ENCODE measurements around the gene IQGAP2.

The IQGAP2 gene

DNA sequence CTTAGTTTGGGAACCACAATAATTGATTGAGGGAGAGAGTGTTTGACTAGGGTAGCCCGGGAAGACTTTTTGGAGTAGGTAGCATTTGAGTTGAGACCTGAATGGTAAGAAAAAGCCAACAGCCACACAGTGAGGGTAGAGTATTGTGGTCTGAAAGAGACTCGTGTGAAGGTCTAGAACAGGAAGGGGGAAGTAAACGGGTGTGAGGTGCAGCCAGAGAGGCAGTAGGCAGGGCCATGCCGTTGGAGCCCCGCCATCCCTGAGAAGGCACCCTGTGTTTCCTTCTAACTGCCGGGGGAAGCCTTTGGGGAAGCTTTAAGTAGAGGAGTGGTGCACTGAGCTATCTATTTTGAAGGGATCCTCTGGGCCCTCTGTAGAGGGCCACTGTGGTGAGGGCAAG is 223.7 kb downstream of the IQGAP2 start:
- no peaks in the 10 kb centered on the region for H3K4me1 ChIP-seq (ENCODE audit: control insufficient read depth in 2 of 2, insufficient read depth in 2 of 2, low read length in 2 of 2)
- H3K27ac ChIP-seq (ENCODE audit: low read depth in 2 of 2, low read length in 2 of 2), result no peak overlapping the region
- no peak overlapping the region for H3K9ac ChIP-seq (ENCODE audit: low read depth in 1 of 2, low read length in 2 of 2)
- no peak overlapping the region for H3K4me3 ChIP-seq (ENCODE audit: low read length in 2 of 2)
- H3K27me3 ChIP-seq (ENCODE audit: control insufficient read depth in 2 of 2, insufficient read depth in 2 of 2, low read length in 2 of 2), result no peaks in the 10 kb centered on the region
- H3K9me3 ChIP-seq (ENCODE audit: control insufficient read depth in 2 of 2, low read length in 2 of 2), result no peaks in the 10 kb centered on the region
- peaks cover 0 to 2% of the 10 kb centered on the region in 2 donors for H3K36me3 ChIP-seq (ENCODE audit: control insufficient read depth in 2 of 2, insufficient read depth in 2 of 2, low read length in 2 of 2)

DNA sequence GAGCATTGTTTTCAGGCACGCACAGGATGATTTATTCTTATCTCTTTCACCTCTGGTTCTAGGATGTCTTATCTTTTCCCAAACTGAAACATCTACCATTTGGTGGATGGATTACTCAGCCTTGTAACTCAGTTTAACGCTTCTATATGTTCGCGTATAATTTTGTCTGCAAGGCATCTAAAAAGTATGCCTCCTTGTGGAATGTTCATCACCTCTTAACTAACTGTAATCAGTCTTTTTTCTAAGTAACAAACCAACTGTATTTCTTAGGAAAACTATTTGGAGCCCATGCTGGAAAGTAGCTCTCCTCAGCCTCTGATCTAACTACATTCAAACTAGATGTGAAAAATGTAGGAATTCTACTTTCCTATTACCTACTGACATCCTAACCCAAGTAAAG is 231.6 kb downstream of the IQGAP2 start:
- peaks cover 0 to 4% of the 10 kb centered on the region in 2 donors for H3K4me1 ChIP-seq (ENCODE audit: control insufficient read depth in 2 of 2, insufficient read depth in 2 of 2, low read length in 2 of 2)
- no peaks in the 10 kb centered on the region for H3K27me3 ChIP-seq (ENCODE audit: control insufficient read depth in 2 of 2, insufficient read depth in 2 of 2, low read length in 2 of 2)
- H3K36me3 ChIP-seq (ENCODE audit: control insufficient read depth in 2 of 2, insufficient read depth in 2 of 2, low read length in 2 of 2), result peaks cover 2 to 16% of the 10 kb centered on the region in 2 donors
- no peak overlapping the region for H3K27ac ChIP-seq (ENCODE audit: low read depth in 2 of 2, low read length in 2 of 2)
- no peaks in the 10 kb centered on the region for H3K9me3 ChIP-seq (ENCODE audit: control insufficient read depth in 2 of 2, low read length in 2 of 2)
- no peak overlapping the region for H3K9ac ChIP-seq (ENCODE audit: low read depth in 1 of 2, low read length in 2 of 2)
- H3K4me3 ChIP-seq (ENCODE audit: low read length in 2 of 2), result no peak overlapping the region

DNA sequence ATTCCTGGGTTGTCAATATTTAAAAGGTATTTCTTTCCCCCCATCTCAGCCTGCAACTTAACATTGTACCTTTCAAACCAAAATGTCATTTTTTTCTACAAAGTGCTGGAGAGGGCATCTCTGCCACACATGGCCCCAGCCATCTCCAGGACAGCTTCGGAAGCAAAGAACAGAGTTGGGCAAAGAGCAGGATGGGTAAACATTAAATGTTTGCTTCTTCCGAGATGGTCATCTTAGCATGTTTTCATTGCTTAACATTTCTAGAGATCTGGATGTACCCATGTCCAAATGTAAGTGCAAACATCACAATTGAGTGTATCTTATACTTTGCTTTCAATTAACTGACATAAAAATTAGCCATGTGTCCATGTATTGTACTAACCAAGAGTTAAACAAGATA is 234.4 kb downstream of the IQGAP2 start:
- Histone ChIP-seq H3K27ac (ENCODE audit: low read depth in 2 of 2, low read length in 2 of 2) (no peak overlapping the region), H3K9ac (ENCODE audit: low read depth in 1 of 2, low read length in 2 of 2) (no peak overlapping the region), H3K4me1 (ENCODE audit: control insufficient read depth in 2 of 2, insufficient read depth in 2 of 2, low read length in 2 of 2) (peaks cover 0 to 4% of the 10 kb centered on the region in 2 donors), H3K4me3 (ENCODE audit: low read length in 2 of 2) (no peak overlapping the region), H3K36me3 (ENCODE audit: control insufficient read depth in 2 of 2, insufficient read depth in 2 of 2, low read length in 2 of 2) (peaks cover 0 to 17% of the 10 kb centered on the region in 2 donors), H3K27me3 (ENCODE audit: control insufficient read depth in 2 of 2, insufficient read depth in 2 of 2, low read length in 2 of 2) (no peaks in the 10 kb centered on the region), H3K9me3 (ENCODE audit: control insufficient read depth in 2 of 2, low read length in 2 of 2) (no peaks in the 10 kb centered on the region)

GRCh38 chr5:76638479-76638878 is 235.4 kb downstream of the IQGAP2 start:
- H3K9me3 ChIP-seq (ENCODE audit: control insufficient read depth in 2 of 2, low read length in 2 of 2), result no peaks in the 10 kb centered on the region
- peaks cover 0 to 20% of the 10 kb centered on the region in 2 donors for H3K36me3 ChIP-seq (ENCODE audit: control insufficient read depth in 2 of 2, insufficient read depth in 2 of 2, low read length in 2 of 2)
- no peak overlapping the region for H3K27ac ChIP-seq (ENCODE audit: low read depth in 2 of 2, low read length in 2 of 2)
- peaks cover 0 to 4% of the 10 kb centered on the region in 2 donors for H3K4me1 ChIP-seq (ENCODE audit: control insufficient read depth in 2 of 2, insufficient read depth in 2 of 2, low read length in 2 of 2)
- H3K4me3 ChIP-seq (ENCODE audit: low read length in 2 of 2), result no peak overlapping the region
- H3K27me3 ChIP-seq (ENCODE audit: control insufficient read depth in 2 of 2, insufficient read depth in 2 of 2, low read length in 2 of 2), result no peaks in the 10 kb centered on the region
- H3K9ac ChIP-seq (ENCODE audit: low read depth in 1 of 2, low read length in 2 of 2), result no peak overlapping the region

GRCh38 chr5:76641514-76642120 is 238.5 kb downstream of the IQGAP2 start:
- H3K9me3 ChIP-seq (ENCODE audit: control insufficient read depth in 2 of 2, low read length in 2 of 2), result no peaks in the 10 kb centered on the region
- H3K9ac ChIP-seq (ENCODE audit: low read depth in 1 of 2, low read length in 2 of 2), result no peak overlapping the region
- H3K4me1 ChIP-seq (ENCODE audit: control insufficient read depth in 2 of 2, insufficient read depth in 2 of 2, low read length in 2 of 2), result peaks cover 0 to 4% of the 10 kb centered on the region in 2 donors
- no peaks in the 10 kb centered on the region for H3K27me3 ChIP-seq (ENCODE audit: control insufficient read depth in 2 of 2, insufficient read depth in 2 of 2, low read length in 2 of 2)
- no peak overlapping the region for H3K4me3 ChIP-seq (ENCODE audit: low read length in 2 of 2)
- peaks cover 3 to 20% of the 10 kb centered on the region in 2 donors for H3K36me3 ChIP-seq (ENCODE audit: control insufficient read depth in 2 of 2, insufficient read depth in 2 of 2, low read length in 2 of 2)
- H3K27ac ChIP-seq (ENCODE audit: low read depth in 2 of 2, low read length in 2 of 2), result no peak overlapping the region

DNA sequence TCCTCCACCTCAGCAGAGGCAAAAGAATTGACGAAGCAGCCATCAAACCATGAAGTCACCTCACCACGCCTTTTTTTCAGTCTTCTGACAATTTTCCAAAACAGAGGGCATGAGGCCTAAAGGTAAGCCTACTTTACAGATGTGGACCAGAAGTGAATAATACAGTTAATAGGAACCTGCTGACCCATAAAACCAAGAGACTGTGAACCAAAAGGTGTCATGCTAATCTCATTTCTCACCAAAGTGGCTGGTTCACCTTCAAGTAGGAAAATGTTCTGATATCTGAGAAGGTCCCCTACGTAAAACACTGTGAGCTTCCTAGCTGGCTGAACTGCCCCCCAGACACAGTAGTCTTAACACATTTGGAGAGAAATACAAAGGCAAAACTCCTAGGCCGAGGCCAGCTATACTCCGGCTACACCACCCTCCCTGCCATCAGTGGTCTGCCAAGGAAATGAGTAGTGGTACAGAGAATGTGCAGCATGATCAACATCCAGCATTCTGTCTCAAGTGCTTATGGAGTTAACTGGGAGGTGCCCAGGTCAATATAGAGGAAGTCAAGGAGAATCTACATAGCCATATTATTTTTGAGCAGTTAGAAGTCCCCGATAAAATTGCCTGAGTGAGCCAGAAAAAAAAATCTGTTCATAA is 239.4 kb downstream of the IQGAP2 start:
- Histone ChIP-seq H3K27me3 (ENCODE audit: control insufficient read depth in 2 of 2, insufficient read depth in 2 of 2, low read length in 2 of 2) (no peaks in the 10 kb centered on the region), H3K36me3 (ENCODE audit: control insufficient read depth in 2 of 2, insufficient read depth in 2 of 2, low read length in 2 of 2) (peaks cover 3 to 19% of the 10 kb centered on the region in 2 donors), H3K4me3 (ENCODE audit: low read length in 2 of 2) (no peak overlapping the region), H3K9ac (ENCODE audit: low read depth in 1 of 2, low read length in 2 of 2) (no peak overlapping the region), H3K4me1 (ENCODE audit: control insufficient read depth in 2 of 2, insufficient read depth in 2 of 2, low read length in 2 of 2) (peaks cover 0 to 4% of the 10 kb centered on the region in 2 donors), H3K9me3 (ENCODE audit: control insufficient read depth in 2 of 2, low read length in 2 of 2) (no peaks in the 10 kb centered on the region), H3K27ac (ENCODE audit: low read depth in 2 of 2, low read length in 2 of 2) (no peak overlapping the region)

GRCh38 chr5:76643371-76643770 is 240.3 kb downstream of the IQGAP2 start:
- Histone ChIP-seq H3K4me3 (ENCODE audit: low read length in 2 of 2) (no peak overlapping the region), H3K9me3 (ENCODE audit: control insufficient read depth in 2 of 2, low read length in 2 of 2) (no peaks in the 10 kb centered on the region), H3K36me3 (ENCODE audit: control insufficient read depth in 2 of 2, insufficient read depth in 2 of 2, low read length in 2 of 2) (peaks cover 3 to 19% of the 10 kb centered on the region in 2 donors), H3K9ac (ENCODE audit: low read depth in 1 of 2, low read length in 2 of 2) (no peak overlapping the region), H3K4me1 (ENCODE audit: control insufficient read depth in 2 of 2, insufficient read depth in 2 of 2, low read length in 2 of 2) (peaks cover 0 to 4% of the 10 kb centered on the region in 2 donors), H3K27me3 (ENCODE audit: control insufficient read depth in 2 of 2, insufficient read depth in 2 of 2, low read length in 2 of 2) (no peaks in the 10 kb centered on the region), H3K27ac (ENCODE audit: low read depth in 2 of 2, low read length in 2 of 2) (no peak overlapping the region)

GRCh38 chr5:76649140-76649539 is 246.1 kb downstream of the IQGAP2 start:
- Histone ChIP-seq H3K27ac (ENCODE audit: low read depth in 2 of 2, low read length in 2 of 2) (no peak overlapping the region), H3K9me3 (ENCODE audit: control insufficient read depth in 2 of 2, low read length in 2 of 2) (peaks cover 0 to 4% of the 10 kb centered on the region in 2 donors), H3K27me3 (ENCODE audit: control insufficient read depth in 2 of 2, insufficient read depth in 2 of 2, low read length in 2 of 2) (no peaks in the 10 kb centered on the region), H3K4me1 (ENCODE audit: control insufficient read depth in 2 of 2, insufficient read depth in 2 of 2, low read length in 2 of 2) (no peaks in the 10 kb centered on the region), H3K9ac (ENCODE audit: low read depth in 1 of 2, low read length in 2 of 2) (no peak overlapping the region), H3K4me3 (ENCODE audit: low read length in 2 of 2) (no peak overlapping the region), H3K36me3 (ENCODE audit: control insufficient read depth in 2 of 2, insufficient read depth in 2 of 2, low read length in 2 of 2) (peaks cover 3 to 17% of the 10 kb centered on the region in 2 donors)

DNA sequence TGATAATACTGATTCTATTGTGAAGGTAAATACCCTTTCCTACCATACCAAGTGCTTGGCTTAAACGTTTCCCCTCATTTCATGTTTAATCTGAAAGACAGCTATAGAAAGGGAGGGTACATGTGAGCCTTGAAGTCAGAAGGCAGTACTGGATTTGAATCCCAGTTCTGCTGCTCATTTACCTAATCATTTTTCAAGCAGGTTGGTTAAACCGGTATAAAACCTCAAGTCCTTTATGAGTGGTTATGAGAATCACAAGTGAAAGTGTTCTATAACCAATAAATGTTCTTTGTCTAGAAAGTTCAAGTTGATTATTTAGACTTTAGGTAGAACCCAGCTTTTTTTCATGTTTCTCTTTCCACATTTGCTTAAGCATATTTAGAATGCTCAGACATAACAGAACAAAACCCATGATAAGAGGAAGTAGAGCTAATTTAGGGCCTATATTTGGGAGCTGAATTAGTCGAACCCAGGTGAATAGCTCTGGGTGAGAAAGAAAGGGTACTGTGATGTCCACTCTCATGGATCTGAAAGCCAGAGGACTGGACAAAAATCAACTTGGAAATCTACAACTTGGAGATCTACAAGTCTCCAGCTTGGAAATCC is 249.8 kb downstream of the IQGAP2 start:
- Histone ChIP-seq H3K9ac (ENCODE audit: low read depth in 1 of 2, low read length in 2 of 2) (no peak overlapping the region), H3K4me3 (ENCODE audit: low read length in 2 of 2) (no peak overlapping the region), H3K36me3 (ENCODE audit: control insufficient read depth in 2 of 2, insufficient read depth in 2 of 2, low read length in 2 of 2) (peaks cover 1 to 13% of the 10 kb centered on the region in 2 donors), H3K27me3 (ENCODE audit: control insufficient read depth in 2 of 2, insufficient read depth in 2 of 2, low read length in 2 of 2) (no peaks in the 10 kb centered on the region), H3K27ac (ENCODE audit: low read depth in 2 of 2, low read length in 2 of 2) (no peak overlapping the region), H3K9me3 (ENCODE audit: control insufficient read depth in 2 of 2, low read length in 2 of 2) (peaks cover 0 to 4% of the 10 kb centered on the region in 2 donors), H3K4me1 (ENCODE audit: control insufficient read depth in 2 of 2, insufficient read depth in 2 of 2, low read length in 2 of 2) (no peaks in the 10 kb centered on the region)

DNA sequence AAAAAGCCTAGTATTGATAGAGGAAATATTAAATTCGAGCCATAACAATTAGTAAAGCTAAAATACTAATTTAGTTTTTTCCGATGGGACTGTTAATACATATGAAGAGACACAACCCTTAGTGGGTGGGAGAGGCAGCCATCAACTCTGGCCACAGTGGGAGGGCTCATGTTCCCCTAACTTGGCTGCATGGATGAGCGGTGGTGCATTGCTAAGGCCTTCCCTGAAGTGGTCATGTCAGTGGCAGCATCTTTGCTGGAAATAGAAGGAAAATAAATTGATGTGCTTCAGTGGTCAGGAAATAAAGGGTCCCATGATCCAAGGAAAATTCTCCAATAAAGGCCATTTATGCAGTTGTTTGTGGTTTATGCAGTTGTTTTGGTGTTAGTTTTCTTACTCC is 254.0 kb downstream of the IQGAP2 start:
- no peaks in the 10 kb centered on the region for H3K27me3 ChIP-seq (ENCODE audit: control insufficient read depth in 2 of 2, insufficient read depth in 2 of 2, low read length in 2 of 2)
- no peak overlapping the region for H3K4me3 ChIP-seq (ENCODE audit: low read length in 2 of 2)
- no peak overlapping the region for H3K9ac ChIP-seq (ENCODE audit: low read depth in 1 of 2, low read length in 2 of 2)
- H3K27ac ChIP-seq (ENCODE audit: low read depth in 2 of 2, low read length in 2 of 2), result no peak overlapping the region
- no peaks in the 10 kb centered on the region for H3K9me3 ChIP-seq (ENCODE audit: control insufficient read depth in 2 of 2, low read length in 2 of 2)
- peaks cover 19% of the 10 kb centered on the region in 2 donors for H3K36me3 ChIP-seq (ENCODE audit: control insufficient read depth in 2 of 2, insufficient read depth in 2 of 2, low read length in 2 of 2)
- no peaks in the 10 kb centered on the region for H3K4me1 ChIP-seq (ENCODE audit: control insufficient read depth in 2 of 2, insufficient read depth in 2 of 2, low read length in 2 of 2)
